Measurements from ENCODE around the gene ABCC11. TPM values are rescaled to one million over a fixed set of nuclear protein-coding genes. Genes with fewer than 3 reads are reported as not detected.

The ABCC11 gene
- total and polyA plus RNA-seq, 2 experiments from 2014 or later, result 0.10 TPM; not detected in 1

DNA sequence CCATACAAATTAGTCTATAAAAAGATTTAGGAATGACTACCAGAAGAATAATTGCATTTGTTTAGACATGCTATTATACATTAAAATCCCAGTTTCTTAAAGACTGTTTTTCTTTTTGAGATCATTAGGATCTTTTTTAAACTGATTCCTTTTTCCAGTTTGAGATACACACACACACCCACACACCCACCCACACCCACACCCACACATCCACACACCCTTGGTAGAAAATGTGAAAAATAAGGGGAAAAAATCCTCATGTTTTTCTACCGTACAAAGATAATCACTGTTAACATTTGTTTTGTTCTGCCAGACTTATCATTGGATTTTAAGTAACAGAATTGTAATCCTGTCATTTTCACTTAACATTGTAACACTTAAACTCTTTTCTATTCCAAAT, 27.1 kb upstream of the ABCC11 start:
- H3K27ac ChIP-seq (ENCODE audit: low read depth), result no peak overlapping the region
- no peak for DNase-seq (ENCODE audit: low spot score)
- H3F3A ChIP-seq (replicated peaks; ENCODE audit: low read depth), result no peaks in the 10 kb centered on the region
- H3K4me3 ChIP-seq, result no peak overlapping the region
- no peaks in the 10 kb centered on the region for H3K9me3 Mint-ChIP-seq
- H3K4me1 Mint-ChIP-seq, result peaks cover 32% of the 10 kb centered on the region
- H3K4me2 ChIP-seq, result no peak overlapping the region
- no peak overlapping the region for H3K4me3 Mint-ChIP-seq
- no peak for TF ChIP-seq NANOG (IDR thresholded peaks at IDR 0.05; ENCODE audit: borderline replicate concordance)
- TF ChIP-seq POLR2AphosphoS5 (IDR thresholded peaks at IDR 0.05; ENCODE audit: low read depth), result no peak
- TF ChIP-seq, protein P1, sequence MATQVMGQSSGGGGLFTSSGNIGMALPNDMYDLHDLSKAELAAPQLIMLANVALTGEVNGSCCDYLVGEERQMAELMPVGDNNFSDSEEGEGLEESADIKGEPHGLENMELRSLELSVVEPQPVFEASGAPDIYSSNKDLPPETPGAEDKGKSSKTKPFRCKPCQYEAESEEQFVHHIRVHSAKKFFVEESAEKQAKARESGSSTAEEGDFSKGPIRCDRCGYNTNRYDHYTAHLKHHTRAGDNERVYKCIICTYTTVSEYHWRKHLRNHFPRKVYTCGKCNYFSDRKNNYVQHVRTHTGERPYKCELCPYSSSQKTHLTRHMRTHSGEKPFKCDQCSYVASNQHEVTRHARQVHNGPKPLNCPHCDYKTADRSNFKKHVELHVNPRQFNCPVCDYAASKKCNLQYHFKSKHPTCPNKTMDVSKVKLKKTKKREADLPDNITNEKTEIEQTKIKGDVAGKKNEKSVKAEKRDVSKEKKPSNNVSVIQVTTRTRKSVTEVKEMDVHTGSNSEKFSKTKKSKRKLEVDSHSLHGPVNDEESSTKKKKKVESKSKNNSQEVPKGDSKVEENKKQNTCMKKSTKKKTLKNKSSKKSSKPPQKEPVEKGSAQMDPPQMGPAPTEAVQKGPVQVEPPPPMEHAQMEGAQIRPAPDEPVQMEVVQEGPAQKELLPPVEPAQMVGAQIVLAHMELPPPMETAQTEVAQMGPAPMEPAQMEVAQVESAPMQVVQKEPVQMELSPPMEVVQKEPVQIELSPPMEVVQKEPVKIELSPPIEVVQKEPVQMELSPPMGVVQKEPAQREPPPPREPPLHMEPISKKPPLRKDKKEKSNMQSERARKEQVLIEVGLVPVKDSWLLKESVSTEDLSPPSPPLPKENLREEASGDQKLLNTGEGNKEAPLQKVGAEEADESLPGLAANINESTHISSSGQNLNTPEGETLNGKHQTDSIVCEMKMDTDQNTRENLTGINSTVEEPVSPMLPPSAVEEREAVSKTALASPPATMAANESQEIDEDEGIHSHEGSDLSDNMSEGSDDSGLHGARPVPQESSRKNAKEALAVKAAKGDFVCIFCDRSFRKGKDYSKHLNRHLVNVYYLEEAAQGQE (IDR thresholded peaks at IDR 0.05; ENCODE audit: unreplicated experiment), result no peak
- no peak for TF ChIP-seq EZH2 (IDR thresholded peaks at IDR 0.05; ENCODE audit: low read depth, unreplicated experiment)
- no peak for TF ChIP-seq ZNF331 (CRISPR knock-in tag; IDR thresholded peaks at IDR 0.05; ENCODE audit: low read depth)
- no peak for TF ChIP-seq EZH2phosphoT487 (IDR thresholded peaks at IDR 0.05; ENCODE audit: unreplicated experiment)
- no peak for TF ChIP-seq ZNF114 (CRISPR knock-in tag; IDR thresholded peaks at IDR 0.05)
- TF ChIP-seq, protein P2, sequence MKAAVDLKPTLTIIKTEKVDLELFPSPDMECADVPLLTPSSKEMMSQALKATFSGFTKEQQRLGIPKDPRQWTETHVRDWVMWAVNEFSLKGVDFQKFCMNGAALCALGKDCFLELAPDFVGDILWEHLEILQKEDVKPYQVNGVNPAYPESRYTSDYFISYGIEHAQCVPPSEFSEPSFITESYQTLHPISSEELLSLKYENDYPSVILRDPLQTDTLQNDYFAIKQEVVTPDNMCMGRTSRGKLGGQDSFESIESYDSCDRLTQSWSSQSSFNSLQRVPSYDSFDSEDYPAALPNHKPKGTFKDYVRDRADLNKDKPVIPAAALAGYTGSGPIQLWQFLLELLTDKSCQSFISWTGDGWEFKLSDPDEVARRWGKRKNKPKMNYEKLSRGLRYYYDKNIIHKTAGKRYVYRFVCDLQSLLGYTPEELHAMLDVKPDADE (IDR thresholded peaks at IDR 0.05), result no peak
- TF ChIP-seq, protein P3, sequence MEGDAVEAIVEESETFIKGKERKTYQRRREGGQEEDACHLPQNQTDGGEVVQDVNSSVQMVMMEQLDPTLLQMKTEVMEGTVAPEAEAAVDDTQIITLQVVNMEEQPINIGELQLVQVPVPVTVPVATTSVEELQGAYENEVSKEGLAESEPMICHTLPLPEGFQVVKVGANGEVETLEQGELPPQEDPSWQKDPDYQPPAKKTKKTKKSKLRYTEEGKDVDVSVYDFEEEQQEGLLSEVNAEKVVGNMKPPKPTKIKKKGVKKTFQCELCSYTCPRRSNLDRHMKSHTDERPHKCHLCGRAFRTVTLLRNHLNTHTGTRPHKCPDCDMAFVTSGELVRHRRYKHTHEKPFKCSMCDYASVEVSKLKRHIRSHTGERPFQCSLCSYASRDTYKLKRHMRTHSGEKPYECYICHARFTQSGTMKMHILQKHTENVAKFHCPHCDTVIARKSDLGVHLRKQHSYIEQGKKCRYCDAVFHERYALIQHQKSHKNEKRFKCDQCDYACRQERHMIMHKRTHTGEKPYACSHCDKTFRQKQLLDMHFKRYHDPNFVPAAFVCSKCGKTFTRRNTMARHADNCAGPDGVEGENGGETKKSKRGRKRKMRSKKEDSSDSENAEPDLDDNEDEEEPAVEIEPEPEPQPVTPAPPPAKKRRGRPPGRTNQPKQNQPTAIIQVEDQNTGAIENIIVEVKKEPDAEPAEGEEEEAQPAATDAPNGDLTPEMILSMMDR (conservative IDR thresholded peaks at IDR 0.05; ENCODE audit: low read depth in 2 of 2), result no peak
- TF ChIP-seq, protein P4, sequence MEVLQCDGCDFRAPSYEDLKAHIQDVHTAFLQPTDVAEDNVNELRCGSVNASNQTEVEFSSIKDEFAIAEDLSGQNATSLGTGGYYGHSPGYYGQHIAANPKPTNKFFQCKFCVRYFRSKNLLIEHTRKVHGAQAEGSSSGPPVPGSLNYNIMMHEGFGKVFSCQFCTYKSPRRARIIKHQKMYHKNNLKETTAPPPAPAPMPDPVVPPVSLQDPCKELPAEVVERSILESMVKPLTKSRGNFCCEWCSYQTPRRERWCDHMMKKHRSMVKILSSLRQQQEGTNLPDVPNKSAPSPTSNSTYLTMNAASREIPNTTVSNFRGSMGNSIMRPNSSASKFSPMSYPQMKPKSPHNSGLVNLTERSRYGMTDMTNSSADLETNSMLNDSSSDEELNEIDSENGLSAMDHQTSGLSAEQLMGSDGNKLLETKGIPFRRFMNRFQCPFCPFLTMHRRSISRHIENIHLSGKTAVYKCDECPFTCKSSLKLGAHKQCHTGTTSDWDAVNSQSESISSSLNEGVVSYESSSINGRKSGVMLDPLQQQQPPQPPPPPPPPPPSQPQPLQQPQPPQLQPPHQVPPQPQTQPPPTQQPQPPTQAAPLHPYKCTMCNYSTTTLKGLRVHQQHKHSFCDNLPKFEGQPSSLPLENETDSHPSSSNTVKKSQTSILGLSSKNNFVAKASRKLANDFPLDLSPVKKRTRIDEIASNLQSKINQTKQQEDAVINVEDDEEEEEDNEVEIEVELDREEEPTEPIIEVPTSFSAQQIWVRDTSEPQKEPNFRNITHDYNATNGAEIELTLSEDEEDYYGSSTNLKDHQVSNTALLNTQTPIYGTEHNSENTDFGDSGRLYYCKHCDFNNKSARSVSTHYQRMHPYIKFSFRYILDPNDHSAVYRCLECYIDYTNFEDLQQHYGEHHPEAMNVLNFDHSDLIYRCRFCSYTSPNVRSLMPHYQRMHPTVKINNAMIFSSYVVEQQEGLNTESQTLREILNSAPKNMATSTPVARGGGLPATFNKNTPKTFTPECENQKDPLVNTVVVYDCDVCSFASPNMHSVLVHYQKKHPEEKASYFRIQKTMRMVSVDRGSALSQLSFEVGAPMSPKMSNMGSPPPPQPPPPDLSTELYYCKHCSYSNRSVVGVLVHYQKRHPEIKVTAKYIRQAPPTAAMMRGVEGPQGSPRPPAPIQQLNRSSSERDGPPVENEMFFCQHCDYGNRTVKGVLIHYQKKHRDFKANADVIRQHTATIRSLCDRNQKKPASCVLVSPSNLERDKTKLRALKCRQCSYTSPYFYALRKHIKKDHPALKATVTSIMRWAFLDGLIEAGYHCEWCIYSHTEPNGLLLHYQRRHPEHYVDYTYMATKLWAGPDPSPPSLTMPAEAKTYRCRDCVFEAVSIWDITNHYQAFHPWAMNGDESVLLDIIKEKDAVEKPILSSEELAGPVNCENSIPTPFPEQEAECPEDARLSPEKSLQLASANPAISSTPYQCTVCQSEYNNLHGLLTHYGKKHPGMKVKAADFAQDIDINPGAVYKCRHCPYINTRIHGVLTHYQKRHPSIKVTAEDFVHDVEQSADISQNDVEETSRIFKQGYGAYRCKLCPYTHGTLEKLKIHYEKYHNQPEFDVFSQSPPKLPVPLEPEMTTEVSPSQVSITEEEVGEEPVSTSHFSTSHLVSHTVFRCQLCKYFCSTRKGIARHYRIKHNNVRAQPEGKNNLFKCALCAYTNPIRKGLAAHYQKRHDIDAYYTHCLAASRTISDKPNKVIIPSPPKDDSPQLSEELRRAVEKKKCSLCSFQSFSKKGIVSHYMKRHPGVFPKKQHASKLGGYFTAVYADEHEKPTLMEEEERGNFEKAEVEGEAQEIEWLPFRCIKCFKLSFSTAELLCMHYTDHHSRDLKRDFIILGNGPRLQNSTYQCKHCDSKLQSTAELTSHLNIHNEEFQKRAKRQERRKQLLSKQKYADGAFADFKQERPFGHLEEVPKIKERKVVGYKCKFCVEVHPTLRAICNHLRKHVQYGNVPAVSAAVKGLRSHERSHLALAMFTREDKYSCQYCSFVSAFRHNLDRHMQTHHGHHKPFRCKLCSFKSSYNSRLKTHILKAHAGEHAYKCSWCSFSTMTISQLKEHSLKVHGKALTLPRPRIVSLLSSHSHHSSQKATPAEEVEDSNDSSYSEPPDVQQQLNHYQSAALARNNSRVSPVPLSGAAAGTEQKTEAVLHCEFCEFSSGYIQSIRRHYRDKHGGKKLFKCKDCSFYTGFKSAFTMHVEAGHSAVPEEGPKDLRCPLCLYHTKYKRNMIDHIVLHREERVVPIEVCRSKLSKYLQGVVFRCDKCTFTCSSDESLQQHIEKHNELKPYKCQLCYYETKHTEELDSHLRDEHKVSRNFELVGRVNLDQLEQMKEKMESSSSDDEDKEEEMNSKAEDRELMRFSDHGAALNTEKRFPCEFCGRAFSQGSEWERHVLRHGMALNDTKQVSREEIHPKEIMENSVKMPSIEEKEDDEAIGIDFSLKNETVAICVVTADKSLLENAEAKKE (CRISPR knock-in tag; IDR thresholded peaks at IDR 0.05), result no peak
- no peak for TF ChIP-seq JUNB (IDR thresholded peaks at IDR 0.05; ENCODE audit: unreplicated experiment)
- no peak for TF ChIP-seq CREB1 (CRISPR knock-in tag; IDR thresholded peaks at IDR 0.05; ENCODE audit: low read depth)
- no peak for TF ChIP-seq STAT1 (IDR thresholded peaks at IDR 0.05; ENCODE audit: unreplicated experiment)
- H3K4me1 ChIP-seq (ENCODE audit: insufficient read depth), result peaks cover 34% of the 10 kb centered on the region
- peaks cover 5% of the 10 kb centered on the region; the same call in 1 of the 3 replicates for H3K36me3 Mint-ChIP-seq (ENCODE audit: low read depth)
- H2AFZ ChIP-seq, result no peak overlapping the region
- H4K20me1 ChIP-seq (replicated peaks; ENCODE audit: insufficient read depth), result no peaks in the 10 kb centered on the region
- no peaks in the 10 kb centered on the region for H3K27me3 ChIP-seq (ENCODE audit: insufficient read depth)
- H3K79me2 ChIP-seq (replicated peaks; ENCODE audit: insufficient read depth), result no peaks in the 10 kb centered on the region
- no peaks in the 10 kb centered on the region for H3K36me3 ChIP-seq (ENCODE audit: insufficient read depth)
- H3K27me3 Mint-ChIP-seq (ENCODE audit: insufficient read depth, low read depth, poor library complexity), result peaks cover 2% of the 10 kb centered on the region
- H3K9me2 ChIP-seq (ENCODE audit: insufficient read depth), result no peaks in the 10 kb centered on the region
- no peak for ATAC-seq
- no peak overlapping the region for H3K27ac Mint-ChIP-seq
